PC-3 (cell line): Measurements from ENCODE around the gene FGB.

Experiments used
- CTCF ChIP-seq: fragments of 300-600 bp; sonication (generic); conservative IDR thresholded peaks from 2 replicates; pipeline ENCODE4 v1.5.1; 2017; ENCODE audit warnings: antibody characterized with exemption, low read depth, mild to moderate bottlenecking, low read length
- EZH2 ChIP-seq: fragments of 300-600 bp; sonication (generic); IDR thresholded peaks from one replicate; pipeline ENCODE4 v1.6.1; 2017; ENCODE audit warnings: antibody characterized with exemption, mild to moderate bottlenecking, low read length; ENCODE audit not compliant: unreplicated experiment
- EZH2phosphoT487 ChIP-seq: fragments of 300-600 bp; sonication (generic); IDR thresholded peaks from 2 replicates; pipeline ENCODE4 v1.6.1; 2018; ENCODE audit warnings: mild to moderate bottlenecking, antibody characterized with exemption, low read length, borderline replicate concordance

- TF ChIP-seq CTCF, result no peak
- TF ChIP-seq EZH2phosphoT487, result no peak
- TF ChIP-seq EZH2, result no peak
These were observed 20.4 kb downstream of the FGB start for GRCh38 chr4:154583230-154583629.
